SHP77 (cell line): ENCODE data around the gene ATP13A4.

Source experiments
- DNase-seq, 2 experiments: peaks; one replicate each; lab custom pipeline; 2025; lab: John Stamatoyannopoulos, UW

The ATP13A4 gene

GRCh38 chr3:193391902-193392301 lies 162.8 kb downstream of the ATP13A4 start:
- DNase-seq, result no peak

- DNase-seq, result no peak
Measured at GRCh38 chr3:193389335-193389734, 165.4 kb downstream of the ATP13A4 start.

- no peak for DNase-seq
Measured at GRCh38 chr3:193388361-193388760, 166.3 kb downstream of the ATP13A4 start.

DNA sequence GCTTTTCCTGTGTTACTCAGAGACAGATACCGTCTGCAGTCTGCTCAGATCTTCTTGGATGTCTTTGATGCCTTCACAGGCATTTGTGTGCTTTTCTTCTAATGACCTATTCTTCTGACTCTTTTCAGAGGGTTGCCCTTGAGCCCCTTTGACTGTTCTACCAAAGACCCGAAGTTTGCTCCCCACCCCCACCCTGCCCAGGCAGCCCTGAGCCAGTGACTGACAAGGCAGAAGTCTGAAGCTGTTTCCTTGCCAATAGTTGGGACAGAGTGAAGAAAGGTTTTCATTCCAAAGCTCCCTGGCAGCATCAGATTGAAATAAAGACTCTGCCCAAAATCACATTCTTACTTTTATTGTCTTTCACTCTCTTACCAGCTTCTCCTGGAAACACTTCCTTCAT lies 167.1 kb downstream of the ATP13A4 start:
- DNase-seq, result no peak

DNA sequence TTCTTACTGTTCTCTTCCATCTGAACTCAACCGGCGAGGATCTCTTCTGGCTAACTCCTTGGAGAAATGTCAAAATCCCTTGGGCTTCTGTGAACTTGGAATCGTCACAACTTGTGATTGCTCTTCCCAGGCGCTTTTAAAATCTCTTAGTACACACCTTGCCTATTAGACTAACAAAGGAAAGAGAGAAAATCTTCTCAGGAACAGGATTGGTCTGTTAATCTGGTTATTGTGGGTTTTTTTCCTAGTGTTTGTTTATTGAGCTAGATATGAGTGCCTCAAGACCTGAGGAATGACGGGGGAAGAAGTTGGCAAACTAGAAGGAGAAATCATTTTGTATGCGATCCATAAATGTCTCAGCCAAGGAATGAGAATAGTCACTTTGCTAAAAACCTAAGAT lies 176.0 kb downstream of the ATP13A4 start, which contains the start of gene ATP13A5:
ATP13A5 (minus strand) TSS at position 48 of the 400 bp plus-strand sequence; CDS start at position 20, 28 bp downstream.
- no peak for DNase-seq

DNA sequence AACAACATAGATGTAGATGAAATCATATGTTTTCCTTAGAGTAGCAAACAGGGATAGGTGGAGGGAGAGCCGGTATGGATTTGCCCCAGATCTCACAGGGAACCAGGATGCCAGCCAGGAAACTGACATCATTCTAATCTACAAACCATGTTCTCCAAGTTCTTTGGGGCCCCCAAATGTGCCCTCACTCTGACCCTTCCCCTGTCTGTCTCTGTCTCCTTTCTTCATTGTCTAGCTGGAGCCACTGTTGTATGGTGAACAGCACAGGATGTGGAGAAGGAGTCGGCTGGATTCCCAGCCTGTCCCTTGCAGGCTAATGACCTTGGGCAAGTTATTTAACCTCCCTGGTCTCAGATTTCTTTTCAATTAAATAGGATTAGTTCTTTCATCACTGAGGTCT lies 177.1 kb downstream of the ATP13A4 start:
- no peak for DNase-seq

DNA sequence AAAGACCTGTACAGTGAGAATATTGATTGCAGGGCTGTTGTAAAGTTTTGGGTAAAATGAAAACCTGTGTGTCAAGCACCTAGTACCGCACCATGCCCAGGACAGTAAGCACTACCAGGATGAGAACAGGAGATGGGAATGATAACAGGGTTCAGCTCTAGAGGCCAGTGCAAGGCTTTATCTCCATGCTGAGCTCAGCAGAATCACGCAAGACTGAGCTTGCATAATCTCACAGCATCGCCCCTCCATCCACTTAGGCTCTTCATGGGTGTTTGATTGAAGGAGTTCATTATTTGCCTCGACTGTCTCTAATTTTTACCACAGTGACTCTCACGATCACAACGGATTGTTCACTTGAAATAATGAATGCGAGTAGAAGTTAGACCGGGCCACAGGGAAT lies 179.1 kb downstream of the ATP13A4 start:
- no peak for DNase-seq

- DNase-seq, result no peak
Measured at GRCh38 chr3:193372783-193373182, 181.9 kb downstream of the ATP13A4 start.

DNA sequence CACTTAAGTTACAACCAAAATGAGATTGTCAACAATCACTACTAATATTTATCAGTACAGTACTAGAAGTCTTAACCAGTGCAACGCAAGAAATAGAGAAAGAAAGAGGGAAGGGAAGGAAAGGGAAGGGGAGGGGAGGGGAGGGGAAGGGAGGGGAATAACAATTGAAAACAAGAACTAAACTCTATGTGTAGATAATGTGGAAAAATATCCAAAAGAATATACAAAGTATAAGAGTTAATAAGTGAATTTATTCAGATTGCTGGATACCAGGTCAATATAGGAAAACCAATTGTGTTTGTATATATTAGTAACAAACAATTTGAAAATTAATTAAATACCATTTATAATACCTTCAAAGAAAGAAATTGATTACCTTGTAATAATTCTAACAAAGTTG lies 186.8 kb downstream of the ATP13A4 start:
- DNase-seq, result no peak

DNA sequence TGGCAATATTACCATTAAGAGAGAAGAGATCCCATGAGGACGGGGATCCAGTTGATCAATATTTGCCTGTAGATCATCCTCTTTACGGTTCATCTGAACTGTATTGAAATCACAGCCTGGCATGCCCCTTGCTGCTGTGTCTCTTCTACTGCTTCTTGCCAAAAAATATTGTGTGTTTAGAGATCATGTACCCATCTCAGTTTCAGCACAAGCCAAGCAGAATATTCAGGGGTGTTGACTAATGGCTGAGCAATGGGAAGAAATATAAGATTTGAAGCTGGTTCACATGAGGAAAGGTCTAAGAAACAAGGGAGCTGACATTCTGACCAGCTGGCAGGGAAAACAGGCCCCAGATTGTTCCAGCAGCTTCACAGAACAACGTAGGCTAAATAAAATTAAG lies 197.4 kb downstream of the ATP13A4 start:
- DNase-seq, result no peak

- DNase-seq, result no peak
Measured at GRCh38 chr3:193354423-193354822, 200.3 kb downstream of the ATP13A4 start.
